K562 (cell line): ENCODE data around the gene SLC9B2.

Experiments used
- POU5F1 ChIP-seq: fragments of 150-350 bp; IDR thresholded peaks from 2 replicates; pipeline ENCODE4 v1.6.1; 2014; ENCODE audit warnings: borderline replicate concordance, low read length, low read depth, mild to moderate bottlenecking; ENCODE audit not compliant: partially characterized antibody
- RBM15 ChIP-seq: fragments of 200-400 bp; formaldehyde crosslinking; IDR thresholded peaks from 2 replicates; pipeline ENCODE4 v1.6.1; 2018; ENCODE audit warnings: mild to moderate bottlenecking, low read length, moderate library complexity; ENCODE audit not compliant: insufficient read depth
- RERE ChIP-seq: sonication (generic); formaldehyde crosslinking; IDR thresholded peaks from 2 replicates; pipeline ENCODE4 v1.8.0; 2023; ENCODE audit warnings: missing genetic modification reagents, mild to moderate bottlenecking, borderline replicate concordance
- REST ChIP-seq, 2 experiments: fragments of 450-650 bp; formaldehyde crosslinking in 1 of 2; IDR thresholded peaks; 2 replicates each; pipeline versions ENCODE4 v1.4.0 to v1.6.1; 2014 to 2020; ENCODE audit warnings: mild to moderate bottlenecking in 2 of 2, borderline replicate concordance in 1 of 2, low read depth in 1 of 2

DNA sequence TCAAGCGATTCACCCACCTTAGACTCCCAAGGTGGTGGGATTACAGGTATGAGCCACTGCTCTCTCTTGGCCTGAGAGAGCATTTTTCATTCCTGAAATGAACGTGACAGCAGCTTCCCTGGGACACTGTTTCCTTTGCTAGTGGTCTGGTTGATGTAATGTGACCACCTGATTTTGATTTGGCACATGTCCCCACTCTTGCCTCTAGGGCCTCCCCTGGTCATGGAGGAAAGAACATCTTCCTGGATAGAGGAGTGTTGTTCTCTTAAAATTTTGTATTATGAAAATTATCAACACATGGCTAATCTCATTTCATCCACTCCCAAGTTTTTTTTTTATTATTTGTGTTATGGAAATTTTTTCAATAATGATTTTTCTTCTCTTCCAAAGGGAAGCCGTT, 23.8 kb downstream of the SLC9B2 start:
- TF ChIP-seq RERE (CRISPR knock-in tag) (no peak), POU5F1 (no peak), REST (IDR thresholded peaks at IDR 0.05; ENCODE audit: borderline replicate concordance) (no peak), REST (CRISPR knock-in tag; IDR thresholded peaks at IDR 0.05; ENCODE audit: low read depth) (no peak), RBM15 (no peak)
